ENCODE data around the gene PRKCE. TPM values are rescaled to one million over a fixed set of nuclear protein-coding genes. Genes with fewer than 3 reads are reported as not detected.

Gene PRKCE
- total and polyA plus RNA-seq, 2 donors (not counting 3 experiments of a cell fraction or from before 2014, with no cell fraction given): 27.9 to 33.9 TPM

GRCh38 chr2:46010223-46010924 lies 358.9 kb downstream of the PRKCE start:
- FAIRE-seq (no peak), DNase-seq (ENCODE audit: low read depth, low spot score) (no peak)
- Histone ChIP-seq H3K4me1 (ENCODE audit: control insufficient read depth, extremely low read depth, insufficient read depth, low read length) (peaks cover 9% of the 10 kb centered on the region), H3K27ac (ENCODE audit: insufficient read depth, low read depth, low read length) (no peak overlapping the region), H3K79me2 (ENCODE audit: control insufficient read depth, insufficient read depth, low read length) (no peaks in the 10 kb centered on the region), H2AFZ (ENCODE audit: low read depth, low read length) (no peak overlapping the region), H3K36me3 (ENCODE audit: control insufficient read depth in 2 of 2, extremely low read depth in 1 of 2, insufficient read depth in 2 of 2, low read length in 2 of 2) (no peaks in the 10 kb centered on the region), H3K4me3 (replicated peaks in 1 of 3; ENCODE audit: insufficient read depth in 1 of 3, low read depth in 1 of 3, low read length in 3 of 3) (no peak overlapping the region), H3K9ac (replicated peaks; ENCODE audit: extremely low read depth, insufficient read depth, low read length) (no peak overlapping the region), H3K27me3 (ENCODE audit: control insufficient read depth in 2 of 2, insufficient read depth in 2 of 2, low read length in 2 of 2) (no peaks in the 10 kb centered on the region), H3K4me2 (ENCODE audit: insufficient read depth, low read length) (no peak overlapping the region), H3K9me1 (replicated peaks; ENCODE audit: control insufficient read depth, extremely low read depth, insufficient read depth, low read length) (no peaks in the 10 kb centered on the region), H4K20me1 (replicated peaks; ENCODE audit: control insufficient read depth, extremely low read depth, insufficient read depth, low read length) (no peaks in the 10 kb centered on the region), H3K9me3 (replicated peaks; ENCODE audit: control insufficient read depth, insufficient read depth, low read length) (no peaks in the 10 kb centered on the region)
- intact Hi-C loops (cut with micrococcal nuclease) (loop anchor here (2.0 to 5.0 kb wide), 2 partner anchors 177 to 288 kb away; no protein-coding TSS in a partner anchor), dilution Hi-C loops (cut with MboI; ENCODE audit: extremely low pct_ligation_motif_present, low sequenced_read_pairs) (no loop called here)
- ChIA-PET POLR2A (no interaction called here), CTCF (interaction anchor here (0.9 to 2.3 kb wide), 18 partner anchors 19 to 452 kb away, joined by 3 to 23 read pairs (median 6); partner anchors contain the start of gene EPAS1)
- no TSS peak for BruUV-seq (replicated peaks)
- TF ChIP-seq MYC (IDR thresholded peaks at IDR 0.05; ENCODE audit: low read depth, low read length) (no peak), FOS (IDR thresholded peaks at IDR 0.05; ENCODE audit: borderline replicate concordance, insufficient read depth, low read length) (no peak), GATA2 (IDR thresholded peaks at IDR 0.05; ENCODE audit: insufficient read depth, insufficient read length, low read depth, low read length) (no peak), CTCF (IDR thresholded peaks at IDR 0.05; ENCODE audit: extremely low read depth in 1 of 2, insufficient read depth in 1 of 2, low read depth in 1 of 2, low read length in 2 of 2) (no peak), POLR2A (IDR thresholded peaks at IDR 0.05; ENCODE audit: low read depth, low read length) (no peak), JUN (IDR thresholded peaks at IDR 0.05; ENCODE audit: borderline replicate concordance, insufficient read depth, insufficient read length, low read depth) (no peak), POLR2AphosphoS5 (IDR thresholded peaks at IDR 0.05; ENCODE audit: insufficient read depth, low read depth, low read length) (no peak), MAX (IDR thresholded peaks at IDR 0.05; ENCODE audit: insufficient read depth, insufficient read length) (no peak), EZH2 (IDR thresholded peaks at IDR 0.05; ENCODE audit: borderline replicate concordance, low read depth, low read length, severe bottlenecking) (no peak)
